NCI-H460 (cell line): ENCODE data around the gene CD7. TPM values are rescaled to one million over a fixed set of nuclear protein-coding genes. Genes with fewer than 3 reads are reported as not detected.

ENCODE experiments used
- DNase-seq: peaks from one replicate; pipeline ENCODE4 v3.0.0-alpha.2; 2016; ENCODE audit warnings: low read depth; ENCODE audit errors: extremely low read depth
- total RNA-seq: library from RNA; depleted of rRNA; stranded (reverse); fragments of >200 nt; shearing (Covaris generic); gene quantifications from 2 replicates; pipeline ENCODE4 v1.2.3, GENCODE V29; 2014

CD7 gene
- total RNA-seq, 1 experiment from 2014 or later: not detected

DNA sequence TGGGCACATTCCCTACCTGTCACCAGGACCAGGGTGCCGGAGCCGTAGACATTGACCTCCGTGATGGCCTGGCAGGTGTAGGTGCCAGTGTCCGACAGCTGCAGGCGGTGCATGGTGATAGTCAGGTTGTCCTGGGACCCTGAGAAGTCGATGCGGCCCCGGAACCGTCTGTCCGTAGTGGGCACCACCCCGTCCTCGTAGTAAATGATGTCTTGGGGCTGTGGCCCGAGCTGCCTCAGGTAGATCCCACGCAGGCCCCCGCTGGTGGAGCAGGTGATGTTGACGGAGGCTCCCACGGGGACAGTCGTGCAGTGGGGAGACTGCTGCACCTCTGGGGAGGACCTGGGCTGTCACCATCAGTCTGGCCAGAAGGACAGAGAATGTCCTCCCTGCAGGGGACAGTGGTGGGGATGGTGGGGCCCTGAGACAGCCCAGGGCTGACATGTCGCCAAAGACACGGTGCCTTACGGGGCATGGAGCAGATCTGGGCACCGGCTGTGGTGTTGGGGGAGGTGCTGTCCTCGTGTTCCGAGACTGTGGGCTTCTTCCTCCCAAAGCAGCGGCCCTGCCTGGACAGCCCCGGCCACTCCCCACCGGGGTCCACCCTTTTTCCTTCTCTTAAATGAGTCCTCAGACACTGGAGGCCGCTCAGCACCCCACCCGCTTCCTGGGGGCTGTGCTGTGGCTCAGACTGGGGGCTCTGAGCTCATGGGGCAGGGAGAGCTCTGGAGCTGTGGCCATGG, 586 bp downstream of the CD7 start:
- no peak for DNase-seq

DNA sequence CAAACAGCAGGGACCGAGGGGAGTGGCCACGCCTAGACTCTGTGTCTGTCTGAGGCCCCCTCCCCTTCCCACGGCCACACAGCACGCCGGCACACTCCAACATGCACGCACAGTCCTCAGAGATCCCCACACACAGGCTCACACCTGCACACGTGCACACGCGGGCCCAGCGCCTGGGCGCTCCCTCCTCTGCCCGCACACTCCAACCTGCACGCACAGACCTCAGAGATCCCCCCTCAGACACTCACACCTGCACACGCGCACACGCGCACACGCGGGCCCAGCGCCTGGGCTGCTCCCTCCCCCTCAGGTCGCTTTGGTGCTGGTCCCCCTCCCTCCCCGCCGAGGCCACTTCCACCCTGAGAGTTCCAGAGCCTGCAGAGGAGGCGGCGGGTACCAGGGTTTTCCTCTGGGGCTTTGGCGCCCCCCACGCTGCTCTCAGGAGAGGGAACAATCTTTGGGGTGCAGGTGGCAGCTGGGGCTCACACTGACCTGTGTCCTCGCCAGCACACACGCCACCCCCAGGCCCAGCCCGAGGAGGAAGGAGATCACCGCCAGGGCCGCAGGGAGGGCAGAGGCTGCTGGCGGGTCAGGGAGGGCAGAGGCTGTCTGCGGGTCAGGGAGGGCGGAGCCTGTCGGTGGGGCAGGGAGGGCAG, 1.6 kb downstream of the CD7 start:
- no peak for DNase-seq

- no peak for DNase-seq
These were observed 2.4 kb downstream of the CD7 start for GRCh38 chr17:82314727-82315605.

GRCh38 chr17:82314012-82314726, 3.2 kb downstream of the CD7 start:
- no peak for DNase-seq

DNA sequence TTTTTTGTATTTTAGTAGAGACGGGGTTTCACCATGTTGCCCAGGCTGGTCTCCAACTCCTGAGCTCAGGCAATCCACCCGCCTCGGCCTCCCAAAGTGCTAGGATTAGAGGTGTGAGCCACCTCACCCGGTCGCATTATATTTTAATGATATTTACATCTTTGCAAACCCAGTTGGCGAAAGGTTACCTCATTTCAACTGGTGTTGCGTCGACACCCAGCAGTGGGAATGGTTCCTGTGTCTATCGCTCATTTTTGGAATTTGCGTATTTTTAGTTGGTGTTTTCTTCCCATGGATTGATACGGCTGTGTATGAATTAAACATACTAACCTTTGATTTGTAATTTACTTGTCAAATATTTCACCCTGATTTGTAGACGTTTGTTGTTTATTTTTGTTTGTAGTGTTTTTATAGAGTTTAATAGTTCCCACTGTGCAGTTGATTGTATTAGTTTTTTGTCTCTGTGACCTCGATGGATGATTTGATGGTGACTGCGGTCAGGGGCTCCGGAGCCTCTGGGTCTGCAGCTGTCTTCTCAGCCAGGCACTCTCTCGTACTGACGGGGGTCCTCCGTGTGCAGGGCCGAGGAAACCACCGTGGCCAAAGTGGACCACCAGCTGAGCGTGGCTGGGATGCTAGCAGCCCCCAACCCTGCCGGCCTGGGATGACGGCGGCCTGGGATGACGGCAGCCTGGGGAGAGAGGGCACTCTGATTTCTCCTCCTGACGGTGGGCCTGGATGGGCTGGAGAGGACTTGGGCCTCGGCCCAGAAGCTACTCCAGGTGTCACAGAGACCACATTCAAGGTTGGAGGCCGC, 4.0 kb downstream of the CD7 start:
- DNase-seq: no peak

GRCh38 chr17:82311971-82312370, 5.4 kb downstream of the CD7 start:
- DNase-seq: no peak

GRCh38 chr17:82310877-82311276, 6.5 kb downstream of the CD7 start:
- no peak for DNase-seq

- no peak for DNase-seq
These were observed 7.5 kb downstream of the CD7 start for GRCh38 chr17:82309656-82310570.

GRCh38 chr17:82305727-82306300, 11.6 kb downstream of the CD7 start:
- no peak for DNase-seq

DNA sequence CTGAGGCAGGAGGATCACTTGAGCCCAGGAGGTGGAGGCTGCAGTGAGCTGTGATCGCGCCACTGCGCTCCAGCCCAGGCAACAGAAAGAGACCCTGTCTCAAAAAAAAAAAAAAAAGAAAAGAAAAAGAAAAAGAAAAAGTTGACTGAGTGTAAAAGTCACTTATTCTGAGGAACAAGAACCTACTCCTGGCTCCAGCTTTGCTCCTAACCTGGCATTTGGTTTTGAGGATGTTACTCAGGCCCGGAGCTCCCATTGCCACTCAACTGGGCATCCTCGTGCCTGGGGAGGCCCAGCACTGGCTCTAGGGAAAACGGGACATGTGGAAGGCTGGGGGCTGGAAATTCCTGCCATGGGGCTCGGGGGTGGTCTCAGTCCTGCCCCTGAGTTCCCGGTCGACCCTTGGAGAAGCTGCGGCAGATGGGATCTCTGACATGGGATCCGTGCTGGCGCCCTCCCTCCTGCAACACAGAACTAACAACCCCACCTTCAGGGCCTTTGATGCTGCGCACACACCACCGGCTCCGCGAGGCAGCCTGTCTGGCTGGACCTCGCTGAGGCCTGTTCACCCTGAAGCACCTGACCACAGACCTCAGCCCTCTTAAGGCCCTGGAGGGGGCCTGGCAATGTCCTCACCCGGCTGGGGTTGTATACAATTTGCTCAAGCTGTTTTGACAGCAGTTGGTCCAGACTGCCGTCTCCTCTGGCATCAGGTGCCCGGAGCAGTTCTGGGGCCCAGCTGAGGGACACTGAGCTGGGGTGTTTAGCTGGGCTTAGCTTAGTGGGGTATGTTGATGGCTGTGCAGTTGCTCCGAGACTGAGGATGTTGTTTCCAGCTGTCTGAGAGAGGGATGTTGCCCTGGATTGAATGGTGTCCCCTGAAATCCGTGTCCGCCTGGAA, 12.3 kb downstream of the CD7 start:
- DNase-seq: no peak

DNA sequence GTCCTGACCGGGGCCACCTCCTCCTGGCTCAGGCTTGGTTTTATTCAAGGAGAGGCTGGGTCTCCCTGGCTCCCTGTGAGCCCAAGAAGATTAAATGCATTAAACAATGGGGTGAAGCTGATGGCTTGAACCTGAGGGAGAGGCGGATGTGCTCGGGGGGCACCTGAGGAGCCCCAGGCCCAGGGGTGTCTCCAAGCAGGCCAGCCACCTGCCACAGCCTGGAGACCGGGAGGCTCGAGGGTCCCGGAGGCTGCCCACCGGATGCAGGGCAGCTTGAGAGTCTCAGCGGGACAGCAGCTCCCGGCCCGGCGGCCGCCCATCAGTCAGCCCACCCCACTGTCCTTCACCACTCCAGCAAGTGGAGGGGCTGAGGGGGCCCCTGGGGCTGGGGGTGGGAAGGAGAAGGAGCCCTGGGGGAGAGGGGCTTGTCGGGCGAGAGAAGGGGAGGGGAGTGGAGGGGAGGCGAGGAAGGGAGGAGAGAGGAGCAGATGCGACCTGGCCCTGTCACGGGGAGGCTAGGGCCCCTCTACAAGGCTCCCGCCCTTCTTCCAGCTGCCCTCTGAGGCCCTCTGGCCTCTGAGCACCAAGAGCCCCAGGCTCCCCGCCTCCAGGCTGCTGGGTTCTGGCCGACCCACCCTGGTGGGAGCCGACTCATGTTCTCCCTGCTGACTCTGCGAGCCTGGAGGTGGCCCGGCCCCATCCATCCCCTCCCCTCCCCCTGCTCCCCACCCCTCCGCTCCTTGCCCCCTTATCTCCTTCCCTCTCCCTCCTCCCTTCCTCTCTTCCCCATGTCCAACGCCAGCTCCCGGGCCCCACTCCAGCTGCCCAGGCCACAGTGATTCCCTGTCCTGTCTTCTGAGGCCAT, 13.2 kb downstream of the CD7 start:
- no peak for DNase-seq

DNA sequence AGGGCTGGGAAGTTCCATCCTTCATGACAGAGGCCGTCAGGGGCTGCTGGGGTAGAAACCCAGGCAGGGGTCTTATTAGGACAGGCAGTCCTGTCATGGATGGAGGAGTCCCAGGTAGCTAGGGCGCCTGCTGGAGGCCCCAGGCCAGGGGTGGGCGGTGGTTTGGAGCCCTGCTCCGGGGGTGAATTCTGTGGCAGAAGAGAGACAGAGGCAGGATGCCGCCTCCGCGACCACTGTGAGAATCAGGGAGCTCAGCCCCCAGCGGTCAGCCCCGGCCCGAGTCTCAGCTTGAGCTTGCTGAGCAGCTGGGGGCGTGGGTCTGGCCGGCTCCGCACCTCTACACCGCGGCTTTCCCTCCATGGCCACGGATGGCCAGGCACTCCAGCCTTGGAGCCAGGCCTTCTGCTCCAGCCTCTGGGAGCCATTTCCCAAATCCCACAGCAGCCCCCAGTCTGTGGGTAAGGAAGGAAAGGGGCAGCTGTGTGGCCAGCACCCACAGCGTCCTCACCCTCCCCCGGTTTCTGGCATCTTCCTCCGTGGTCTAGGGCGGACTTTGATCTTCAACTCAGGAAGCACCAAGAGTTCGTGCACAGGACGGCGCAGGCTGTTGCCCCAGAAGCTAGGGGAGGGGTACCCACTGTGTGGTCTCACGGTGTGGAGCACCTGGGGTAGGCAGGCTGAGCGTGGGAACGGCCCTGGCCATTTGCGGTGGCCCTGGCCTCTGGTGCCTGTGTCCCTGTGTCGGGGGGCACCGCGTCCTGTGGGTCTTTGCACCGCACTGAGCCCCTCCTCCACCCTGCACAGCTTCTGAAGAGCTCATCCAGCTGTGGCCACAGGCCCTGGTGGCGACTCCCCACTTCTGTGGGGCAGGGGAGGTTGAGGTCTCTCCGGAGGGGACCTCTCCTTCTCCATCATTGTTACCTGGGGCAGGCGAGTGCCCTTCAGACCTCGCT, 14.1 kb downstream of the CD7 start:
- DNase-seq: no peak

- DNase-seq: no peak
These were observed 14.8 kb downstream of the CD7 start for GRCh38 chr17:82302568-82302963.

GRCh38 chr17:82301916-82302567, 15.4 kb downstream of the CD7 start:
- DNase-seq: no peak
